ENCODE results near the gene TRIM62. TPM values are rescaled to one million over a fixed set of nuclear protein-coding genes. Genes with fewer than 3 reads are reported as not detected.
"Not testable (repeated sequence)": the region's sequence is repeated elsewhere in the genome, so short reads cannot be mapped to it uniquely, and the experiment has no call there.

Gene TRIM62
- total RNA-seq, 2 experiments from 2014 or later = 3.6 to 3.9 TPM

DNA sequence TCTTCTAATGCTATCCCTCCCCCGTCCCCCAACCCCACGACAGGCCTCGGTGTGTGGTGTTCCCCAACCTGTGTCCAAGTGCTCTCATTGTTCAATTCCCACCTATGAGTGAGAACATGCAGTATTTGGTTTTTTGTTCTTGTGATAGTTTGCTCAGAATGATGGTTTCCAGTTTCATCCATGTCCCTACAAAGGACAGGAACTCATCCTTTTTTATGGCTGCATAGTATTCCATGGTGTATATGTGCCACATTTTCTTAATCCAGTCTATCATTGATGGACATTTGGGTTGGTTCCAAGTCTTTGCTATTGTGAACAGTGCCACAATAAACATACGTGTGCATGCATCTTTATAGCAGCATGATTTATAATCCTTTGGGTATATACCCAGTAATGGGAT is 57.2 kb downstream of the TRIM62 start:
- CTCF ChIA-PET = interaction anchor here (1.6 kb wide), 1 partner anchor 604 kb away, joined by 4 read pairs; no protein-coding TSS in a partner anchor
- intact Hi-C loops (cut with micrococcal nuclease) = loop anchor here (5.0 kb wide), 3 partner anchors 173 to 327 kb away; no protein-coding TSS in a partner anchor
- Mint-ChIP-seq H3K36me3 (peaks cover 12% of the 10 kb centered on the region), H3K4me1 (ENCODE audit: low read depth) (peaks cover 25% of the 10 kb centered on the region)
- H3K4me3 Mint-ChIP-seq, H3K27ac Mint-ChIP-seq, POLR2A ChIA-PET, H3K9me3 Mint-ChIP-seq, DNase-seq, H3K27me3 Mint-ChIP-seq: not testable (repeated sequence)

GRCh38 chr1:33123266-33123665 is 58.6 kb downstream of the TRIM62 start:
- ChIA-PET CTCF (interaction anchor here (0.7 kb wide), 1 partner anchor 68 kb away, joined by 3 read pairs; no protein-coding TSS in a partner anchor), POLR2A (no interaction called here)
- DNase-seq = no peak
- H3K4me1 Mint-ChIP-seq (ENCODE audit: low read depth) = peaks cover 14% of the 10 kb centered on the region
- no peak overlapping the region for H3K27ac Mint-ChIP-seq
- H3K9me3 Mint-ChIP-seq = no peaks in the 10 kb centered on the region
- no peak overlapping the region for H3K4me3 Mint-ChIP-seq
- no peaks in the 10 kb centered on the region for H3K27me3 Mint-ChIP-seq
- intact Hi-C loops (cut with micrococcal nuclease) = no loop called here
- peaks cover 12% of the 10 kb centered on the region for H3K36me3 Mint-ChIP-seq

DNA sequence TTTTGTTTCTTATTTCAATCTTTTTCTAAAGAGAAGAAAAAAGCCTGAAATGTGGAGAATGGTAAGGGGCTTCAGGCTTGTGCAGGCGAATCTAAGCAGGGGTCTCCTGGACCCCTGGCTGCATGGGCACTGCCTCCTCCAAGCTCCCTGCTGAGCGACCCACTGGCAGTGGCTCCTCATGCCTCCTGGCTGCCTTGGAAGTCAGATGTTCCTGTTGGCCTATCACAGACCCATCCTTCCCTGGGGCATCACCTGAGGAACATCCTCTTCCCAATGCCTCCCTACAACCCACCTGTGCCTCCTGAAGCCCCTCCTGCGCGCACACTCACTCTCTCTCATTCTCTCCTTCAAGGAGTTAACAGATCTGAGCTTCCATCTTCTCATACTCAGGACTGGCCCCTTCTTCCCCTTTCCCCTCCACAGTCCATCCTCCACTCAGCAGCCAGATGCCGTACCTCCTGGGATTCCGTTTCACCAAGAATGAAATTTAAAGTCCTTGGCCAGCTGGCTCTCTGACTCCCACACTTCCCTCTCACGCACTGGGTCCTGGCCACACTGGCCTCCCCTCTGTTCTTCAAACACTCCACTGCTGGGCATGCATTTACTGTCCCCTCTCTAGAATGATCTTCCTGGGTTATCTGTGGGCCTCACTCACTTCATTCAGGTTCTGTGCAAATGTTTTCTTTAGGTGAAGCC is 59.2 kb downstream of the TRIM62 start:
- H3K27ac Mint-ChIP-seq = no peak overlapping the region
- intact Hi-C loops (cut with micrococcal nuclease) = no loop called here
- H3K4me1 Mint-ChIP-seq (ENCODE audit: low read depth) = peaks cover 13% of the 10 kb centered on the region
- H3K9me3 Mint-ChIP-seq = no peaks in the 10 kb centered on the region
- DNase-seq = no peak
- H3K36me3 Mint-ChIP-seq = peaks cover 12% of the 10 kb centered on the region
- H3K27me3 Mint-ChIP-seq = no peaks in the 10 kb centered on the region
- ChIA-PET CTCF (interaction anchor here (0.7 kb wide), 1 partner anchor 68 kb away, joined by 3 read pairs; no protein-coding TSS in a partner anchor), POLR2A (no interaction called here)
- no peak overlapping the region for H3K4me3 Mint-ChIP-seq

GRCh38 chr1:33121728-33122127 is 60.1 kb downstream of the TRIM62 start:
- intact Hi-C loops (cut with micrococcal nuclease) = no loop called here
- Mint-ChIP-seq H3K27ac (no peak overlapping the region), H3K36me3 (peaks cover 11% of the 10 kb centered on the region), H3K4me3 (no peak overlapping the region), H3K9me3 (no peaks in the 10 kb centered on the region), H3K27me3 (no peaks in the 10 kb centered on the region), H3K4me1 (ENCODE audit: low read depth) (peaks cover 13% of the 10 kb centered on the region)
- POLR2A ChIA-PET = no interaction called here
- CTCF ChIA-PET = no interaction called here
- DNase-seq = no peak

DNA sequence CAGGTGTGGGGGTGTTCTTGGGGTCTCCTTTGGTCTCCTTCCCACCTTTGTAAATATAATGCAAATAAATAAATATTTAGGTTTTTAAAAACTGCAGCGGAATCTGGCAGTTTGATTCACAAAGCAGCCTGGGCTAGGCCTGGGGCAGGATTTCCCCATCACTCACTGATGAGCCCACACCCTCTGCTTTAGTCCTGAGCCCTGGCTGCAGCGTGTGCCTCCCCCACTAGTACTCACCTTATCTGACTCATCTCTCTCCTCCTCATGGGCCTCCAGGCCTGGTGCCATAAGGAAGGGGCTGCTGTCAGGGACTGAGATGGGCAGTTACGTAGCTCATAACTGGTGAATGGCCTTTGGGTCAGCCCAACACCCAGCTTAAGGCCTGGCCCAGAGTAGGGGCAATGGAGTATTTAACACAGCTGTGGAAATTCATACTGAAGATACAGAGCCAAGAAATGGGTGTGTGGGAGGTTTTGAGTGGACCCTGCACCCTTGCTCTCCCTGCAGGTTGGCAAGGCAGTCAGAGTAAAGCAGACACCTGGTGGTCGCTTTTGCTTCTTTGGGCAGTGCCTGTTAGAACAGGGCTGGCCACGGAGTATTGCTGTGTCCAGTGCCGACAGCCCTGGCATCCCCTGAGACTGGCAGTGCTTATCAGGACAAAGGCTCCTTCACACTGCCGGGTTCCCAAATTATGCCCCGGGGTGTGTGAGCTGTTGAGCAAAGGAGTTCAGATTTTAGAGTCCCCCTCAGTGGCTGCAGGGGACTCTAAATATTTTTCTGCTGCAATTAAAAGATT is 61.2 kb downstream of the TRIM62 start:
- Mint-ChIP-seq H3K4me3 (no peak overlapping the region), H3K27ac (no peak overlapping the region), H3K27me3 (no peaks in the 10 kb centered on the region), H3K4me1 (ENCODE audit: low read depth) (peaks cover 5% of the 10 kb centered on the region), H3K36me3 (peaks cover 7% of the 10 kb centered on the region), H3K9me3 (no peaks in the 10 kb centered on the region)
- ChIA-PET POLR2A (no interaction called here), CTCF (interaction anchor here (1.0 kb wide), 1 partner anchor 25 kb away, joined by 3 read pairs; no protein-coding TSS in a partner anchor)
- DNase-seq = no peak
- intact Hi-C loops (cut with micrococcal nuclease) = no loop called here

- Mint-ChIP-seq H3K9me3 (no peaks in the 10 kb centered on the region), H3K27ac (no peak overlapping the region), H3K4me1 (ENCODE audit: low read depth) (no peaks in the 10 kb centered on the region), H3K4me3 (no peak overlapping the region), H3K27me3 (no peaks in the 10 kb centered on the region), H3K36me3 (no peaks in the 10 kb centered on the region)
- DNase-seq = no peak
- POLR2A ChIA-PET = no interaction called here
- intact Hi-C loops (cut with micrococcal nuclease) = no loop called here
- CTCF ChIA-PET = no interaction called here
These were observed 62.2 kb downstream of the TRIM62 start for GRCh38 chr1:33119532-33120217.

DNA sequence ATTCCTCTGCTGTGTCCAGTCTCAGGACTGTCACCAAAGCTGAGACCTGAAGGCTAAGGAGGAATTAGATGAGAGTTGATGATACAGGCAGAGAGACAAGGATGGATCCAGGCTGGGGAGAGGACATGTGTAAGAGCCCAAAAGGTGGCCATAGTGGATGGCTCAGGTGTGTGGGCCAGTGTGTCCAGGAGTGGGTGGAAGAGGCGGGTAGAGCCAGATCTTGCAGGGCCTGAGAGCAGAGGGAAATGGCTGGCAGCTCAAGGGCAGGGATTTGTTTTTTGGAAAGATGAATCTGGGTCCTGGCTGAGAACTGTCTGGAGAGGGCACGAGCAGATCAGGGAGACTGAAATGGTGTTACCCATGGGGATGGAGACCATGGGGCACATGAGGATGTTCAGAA is 62.8 kb downstream of the TRIM62 start:
- ChIA-PET POLR2A (no interaction called here), CTCF (no interaction called here)
- Mint-ChIP-seq H3K4me3 (no peak overlapping the region), H3K27ac (no peak overlapping the region), H3K36me3 (no peaks in the 10 kb centered on the region), H3K9me3 (no peaks in the 10 kb centered on the region), H3K27me3 (no peaks in the 10 kb centered on the region), H3K4me1 (ENCODE audit: low read depth) (no peaks in the 10 kb centered on the region)
- intact Hi-C loops (cut with micrococcal nuclease) = no loop called here
- no peak for DNase-seq

DNA sequence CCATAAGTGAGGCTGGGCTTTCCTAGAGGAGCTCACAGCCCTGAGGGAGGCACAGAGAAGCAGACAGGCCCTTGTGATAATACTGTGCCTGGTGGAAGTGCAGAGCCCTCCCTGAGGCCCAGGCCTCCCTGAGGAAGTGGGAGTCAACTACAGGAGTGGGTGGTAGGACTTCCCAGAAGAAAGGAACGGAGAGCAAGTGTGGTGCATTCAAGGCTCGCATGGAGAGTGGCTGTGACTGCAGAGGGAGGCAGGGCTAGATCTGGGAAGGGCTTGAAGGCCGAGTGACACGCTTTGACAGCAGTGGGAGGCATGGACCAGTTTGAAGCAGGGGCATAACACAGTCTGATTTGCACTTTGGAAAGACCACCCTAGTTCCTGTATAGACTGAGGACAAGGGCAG is 63.6 kb downstream of the TRIM62 start:
- no peak overlapping the region for H3K4me3 Mint-ChIP-seq
- intact Hi-C loops (cut with micrococcal nuclease) = no loop called here
- H3K27ac Mint-ChIP-seq = no peak overlapping the region
- no peaks in the 10 kb centered on the region for H3K27me3 Mint-ChIP-seq
- no peak for DNase-seq
- H3K4me1 Mint-ChIP-seq (ENCODE audit: low read depth) = no peaks in the 10 kb centered on the region
- H3K36me3 Mint-ChIP-seq = no peaks in the 10 kb centered on the region
- ChIA-PET CTCF (no interaction called here), POLR2A (no interaction called here)
- H3K9me3 Mint-ChIP-seq = no peaks in the 10 kb centered on the region

DNA sequence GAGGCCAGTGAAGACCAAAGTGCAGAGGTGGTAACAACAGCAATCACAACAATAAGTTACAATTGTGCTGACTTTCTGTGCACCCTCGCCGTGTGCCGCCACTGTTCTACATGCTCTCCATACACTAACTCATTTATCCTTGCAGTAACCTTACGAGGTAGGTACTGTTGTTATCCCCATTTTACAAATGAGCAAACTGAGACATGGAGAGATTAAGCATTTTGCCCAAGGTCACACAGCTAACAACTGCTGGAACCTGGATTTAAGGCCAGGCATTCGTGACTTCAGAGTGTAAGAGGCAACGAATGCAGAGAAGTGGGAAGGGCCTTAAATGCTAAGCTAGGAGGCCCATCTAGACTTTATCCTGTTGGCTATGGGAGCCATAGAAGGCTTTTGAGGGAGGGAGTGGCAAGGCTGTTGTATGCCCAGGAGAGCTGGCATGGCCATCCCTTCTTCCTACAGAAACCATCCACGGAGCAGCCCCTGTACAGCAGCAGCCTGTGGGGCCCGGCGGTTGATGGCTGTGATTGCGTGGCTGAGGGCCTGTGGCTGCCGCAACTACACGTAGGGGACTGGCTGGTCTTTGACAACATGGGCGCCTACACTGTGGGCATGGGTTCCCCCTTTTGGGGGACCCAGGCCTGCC is 64.3 kb downstream of the TRIM62 start:
- no peaks in the 10 kb centered on the region for H3K4me1 Mint-ChIP-seq (ENCODE audit: low read depth)
- H3K27ac Mint-ChIP-seq = no peak overlapping the region
- intact Hi-C loops (cut with micrococcal nuclease) = no loop called here
- no peak for DNase-seq
- H3K36me3 Mint-ChIP-seq = no peaks in the 10 kb centered on the region
- no peak overlapping the region for H3K4me3 Mint-ChIP-seq
- no peaks in the 10 kb centered on the region for H3K9me3 Mint-ChIP-seq
- POLR2A ChIA-PET = no interaction called here
- CTCF ChIA-PET = no interaction called here
- H3K27me3 Mint-ChIP-seq = no peaks in the 10 kb centered on the region

GRCh38 chr1:33111965-33112364 is 69.9 kb downstream of the TRIM62 start:
- ChIA-PET CTCF (no interaction called here), POLR2A (no interaction called here)
- H3K36me3 Mint-ChIP-seq = peaks cover 1% of the 10 kb centered on the region
- H3K27ac Mint-ChIP-seq = no peak overlapping the region
- DNase-seq = peak; percentile 7
- H3K4me1 Mint-ChIP-seq (ENCODE audit: low read depth) = no peaks in the 10 kb centered on the region
- H3K4me3 Mint-ChIP-seq = no peak overlapping the region
- peaks cover 9% of the 10 kb centered on the region for H3K9me3 Mint-ChIP-seq
- H3K27me3 Mint-ChIP-seq = no peaks in the 10 kb centered on the region
- intact Hi-C loops (cut with micrococcal nuclease) = loop anchor here (5.0 kb wide), 1 partner anchor 255 kb away; no protein-coding TSS in a partner anchor

GRCh38 chr1:33110477-33110876 is 71.4 kb downstream of the TRIM62 start:
- Mint-ChIP-seq H3K27ac (no peak overlapping the region), H3K9me3 (peaks cover 9% of the 10 kb centered on the region)
- DNase-seq = no peak

DNA sequence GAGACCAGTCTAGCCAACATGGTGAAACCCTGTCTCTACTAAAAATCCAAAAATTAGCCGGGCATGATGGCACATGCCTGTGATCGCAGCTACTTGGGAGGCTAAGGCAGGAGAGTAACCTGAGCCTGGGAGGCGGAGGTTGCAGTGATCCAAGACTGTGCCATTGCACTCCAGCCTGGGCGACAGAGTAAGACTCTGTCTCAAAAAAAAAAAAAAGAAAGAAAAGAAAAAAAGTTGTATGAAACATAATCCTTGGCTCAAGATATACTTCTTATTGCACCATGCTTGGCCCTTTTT is 81.8 kb downstream of the TRIM62 start:
- H3K9me3 Mint-ChIP-seq; DNase-seq; H3K4me3 Mint-ChIP-seq; intact Hi-C loops (cut with micrococcal nuclease); H3K36me3 Mint-ChIP-seq; H3K27me3 Mint-ChIP-seq: not testable (repeated sequence)
- Mint-ChIP-seq H3K4me1 (ENCODE audit: low read depth) (peaks cover 32% of the 10 kb centered on the region), H3K27ac (peak overlapping the region; percentile 93)
- POLR2A ChIA-PET = interaction anchor here (2.6 kb wide), 1 partner anchor 27 kb away, joined by 14 read pairs; no protein-coding TSS in a partner anchor
- CTCF ChIA-PET = interaction anchor here (0.6 to 3.1 kb wide), 4 partner anchors 11 to 371 kb away, joined by 3 to 25 read pairs (median 4); no protein-coding TSS in a partner anchor

More at GRCh38 chr1:33110477-33110876, 71.4 kb downstream of the TRIM62 start:
- Mint-ChIP-seq H3K4me3 (no peak overlapping the region), H3K27me3 (no peaks in the 10 kb centered on the region), H3K4me1 (ENCODE audit: low read depth) (no peaks in the 10 kb centered on the region), H3K36me3 (peaks cover 1% of the 10 kb centered on the region)
- CTCF ChIA-PET = interaction anchor here (0.7 to 1.4 kb wide), 3 partner anchors 12 to 398 kb away, joined by 4 read pairs; no protein-coding TSS in a partner anchor
- intact Hi-C loops (cut with micrococcal nuclease) = loop anchor here (5.0 kb wide), 1 partner anchor 257 kb away; no protein-coding TSS in a partner anchor
- POLR2A ChIA-PET = no interaction called here

Measured in activated CD4-positive, alpha-beta memory T cell treated with anti-CD3 and anti-CD28 coated beads for 36 hours (primary cell).